Astrocyte of the cerebellum (primary cell): ENCODE data around the gene SCN1B.
A peak's percentile ranks its signal among the peaks of the same experiment; 100 is the strongest.

ENCODE experiments used
- DNase-seq: peaks from one replicate; pipeline ENCODE4 v3.0.0-alpha.2; 2011; ENCODE audit warnings: low read depth
- H3K4me3 ChIP-seq: 2 replicates; pipeline ENCODE4 v1.5.1; 2011; ENCODE audit warnings: mild to moderate bottlenecking, low read depth, low read length, moderate library complexity
- CTCF ChIP-seq: IDR thresholded peaks from 2 replicates; pipeline ENCODE4 v1.5.1; 2012; ENCODE audit warnings: low read length, low read depth, moderate library complexity, mild to moderate bottlenecking; ENCODE audit errors: missing control alignments
- in situ Hi-C: cut with HindIII; loops from 2 replicates; pipeline ENCODE4 v1.10.0; 2017; ENCODE audit warnings: low sequenced_read_pairs

The SCN1B gene

GRCh38 chr19:35060160-35060855, 30.0 kb downstream of the SCN1B start:
- no peak for DNase-seq
- in situ Hi-C loops, result no loop called here
- no peak for TF ChIP-seq CTCF
- H3K4me3 ChIP-seq, result no peak overlapping the region

- no peak for DNase-seq
- no peak for TF ChIP-seq CTCF
- in situ Hi-C loops, result no loop called here
- no peak overlapping the region for H3K4me3 ChIP-seq
Observed at GRCh38 chr19:35061583-35062373, 31.5 kb downstream of the SCN1B start.

- in situ Hi-C loops, result no loop called here
- no peak overlapping the region for H3K4me3 ChIP-seq
- DNase-seq, result no peak
- TF ChIP-seq CTCF, result no peak
Observed at GRCh38 chr19:35062942-35063341, 32.7 kb downstream of the SCN1B start.

GRCh38 chr19:35063940-35064818, 33.9 kb downstream of the SCN1B start:
- TF ChIP-seq CTCF, result no peak
- H3K4me3 ChIP-seq, result no peak overlapping the region
- in situ Hi-C loops, result no loop called here
- DNase-seq, result peak; percentile 39

GRCh38 chr19:35065574-35065973, 35.3 kb downstream of the SCN1B start:
- H3K4me3 ChIP-seq, result no peak overlapping the region
- in situ Hi-C loops, result no loop called here
- TF ChIP-seq CTCF, result no peak
- DNase-seq, result no peak

- in situ Hi-C loops, result no loop called here
- no peak for DNase-seq
- no peak overlapping the region for H3K4me3 ChIP-seq
- no peak for TF ChIP-seq CTCF
Observed at GRCh38 chr19:35066121-35066520, 35.9 kb downstream of the SCN1B start.
